ENCODE results near the gene PCDH9.

The PCDH9 gene

DNA sequence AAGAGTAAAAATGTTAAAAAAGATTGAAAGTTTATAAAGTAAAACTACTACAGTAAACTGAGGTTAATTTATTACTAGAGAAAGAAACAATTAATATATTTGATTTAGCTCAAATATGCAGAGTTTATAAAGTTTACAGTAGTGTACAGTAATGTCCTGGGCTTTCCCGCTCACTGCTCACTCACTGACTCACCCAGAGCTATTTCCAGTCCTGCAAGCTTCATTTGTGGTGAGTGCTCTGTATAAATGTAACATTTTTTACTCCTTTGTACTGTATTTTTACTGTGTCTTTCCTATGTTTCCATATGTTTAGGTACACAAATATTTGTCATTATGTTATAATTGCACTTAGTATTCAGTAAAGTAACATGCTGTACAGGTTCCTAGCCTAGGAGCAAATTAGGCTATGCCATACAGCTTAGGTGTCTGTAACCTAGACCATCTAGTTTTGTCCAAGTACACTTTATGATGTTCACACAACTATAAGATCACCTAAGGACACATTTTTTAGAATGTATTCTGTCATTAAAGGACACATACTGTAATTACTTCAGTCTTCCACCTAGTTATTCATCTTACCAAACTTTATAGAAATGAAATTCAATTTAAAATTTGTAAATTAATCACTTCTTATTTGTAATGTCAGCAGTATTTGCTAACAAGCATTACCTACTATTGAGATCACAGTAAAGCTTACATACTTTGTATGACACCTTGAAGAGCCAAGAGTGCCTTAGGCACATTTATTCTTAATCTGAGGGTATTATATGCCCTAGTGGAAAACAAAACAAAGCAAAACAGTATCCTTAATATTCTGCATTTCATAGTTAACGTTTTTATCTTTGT lies 683.4 kb downstream of the PCDH9 start:
- DNase-seq, result no peak

DNA sequence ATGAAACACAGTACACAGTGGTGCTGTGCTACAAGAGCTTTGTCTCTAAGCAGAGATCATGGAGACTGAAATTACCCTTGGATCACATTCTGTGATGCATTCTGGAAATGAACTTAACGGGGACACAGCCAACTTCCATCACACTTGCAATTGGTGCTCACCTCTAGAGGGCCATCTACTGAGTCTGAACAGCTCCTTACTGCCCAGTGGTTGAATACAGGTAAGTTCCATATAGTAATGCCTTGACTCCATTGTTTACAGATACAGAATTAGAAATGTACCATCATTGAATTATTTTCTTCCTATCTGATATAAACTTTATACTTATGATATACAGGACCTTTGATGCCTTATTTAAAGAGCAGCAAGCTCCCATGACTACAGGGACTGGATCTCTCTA lies 686.4 kb downstream of the PCDH9 start:
- no peak for DNase-seq

DNA sequence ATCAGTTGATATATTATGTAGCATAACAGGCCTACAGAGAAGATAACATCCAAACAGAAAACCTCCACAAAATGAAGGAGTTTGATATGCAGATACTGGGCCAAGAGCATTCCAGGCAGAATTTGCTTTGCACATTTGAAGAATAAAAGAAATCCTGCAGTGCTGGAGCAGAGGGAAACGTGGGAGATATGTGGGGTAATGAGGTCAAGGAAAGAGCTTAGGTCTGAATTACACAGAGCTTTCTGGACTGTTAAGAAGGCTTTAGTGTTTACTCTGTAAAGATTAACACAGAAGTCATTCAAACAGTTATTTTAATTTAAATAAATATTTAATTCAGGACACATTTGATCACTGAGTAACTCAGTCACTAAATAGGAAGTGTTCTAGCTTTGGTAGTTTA lies 692.7 kb downstream of the PCDH9 start:
- DNase-seq, result no peak

DNA sequence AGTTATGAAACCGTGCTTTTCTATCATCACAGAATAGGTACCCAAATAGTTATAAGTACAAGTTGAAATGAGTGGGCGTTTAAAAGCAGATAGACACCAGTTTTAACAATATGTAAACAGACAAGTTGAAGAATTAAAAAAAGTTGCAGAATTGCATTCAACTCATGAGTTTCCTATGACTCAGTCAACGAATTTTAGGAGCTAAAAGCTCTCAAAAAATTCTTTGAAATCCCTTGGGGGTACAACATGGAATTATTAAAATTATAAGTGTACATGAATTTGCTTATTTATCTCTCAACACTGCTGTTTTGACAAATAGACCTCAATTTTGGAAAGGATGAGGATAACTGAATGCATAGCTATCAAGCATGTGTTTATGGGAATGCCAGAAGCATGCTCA lies 693.4 kb downstream of the PCDH9 start:
- no peak for DNase-seq

DNA sequence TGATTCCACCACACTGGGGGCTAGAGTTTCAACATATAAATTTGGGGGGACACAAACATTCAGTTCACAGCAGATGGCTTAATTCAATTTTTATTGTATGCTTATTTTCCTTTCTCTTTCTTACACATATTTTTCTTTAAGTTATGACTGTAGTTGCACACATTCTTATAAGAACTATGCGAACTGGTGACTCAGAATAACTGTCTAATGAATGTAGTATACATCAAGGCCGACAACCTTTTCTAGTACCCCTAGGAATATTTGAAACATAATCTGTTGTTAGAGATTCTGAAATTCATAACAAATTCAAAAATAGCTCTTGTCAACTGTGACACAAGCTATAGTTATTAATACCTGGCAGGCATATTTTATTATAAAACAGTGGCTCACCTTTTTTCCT lies 695.6 kb downstream of the PCDH9 start:
- DNase-seq, result no peak

DNA sequence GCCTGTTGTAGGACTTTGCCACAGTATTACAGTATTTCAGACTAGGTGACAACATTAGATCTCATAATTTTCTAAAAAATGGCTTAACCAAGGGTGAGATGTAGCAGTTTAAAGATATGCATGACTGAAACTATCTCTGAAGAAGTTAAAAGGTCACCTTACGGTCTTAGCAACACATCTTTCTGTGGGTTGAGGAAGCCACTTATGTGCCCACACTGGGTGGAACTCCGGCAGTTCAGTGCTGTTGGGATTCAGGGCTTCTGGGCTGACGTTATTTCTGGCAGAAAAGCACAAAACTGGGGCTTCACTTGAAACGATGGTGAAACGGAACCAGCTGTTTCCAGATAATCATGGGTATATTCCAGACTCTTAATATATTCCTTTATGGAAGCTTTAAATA lies 697.3 kb downstream of the PCDH9 start:
- DNase-seq, result no peak

DNA sequence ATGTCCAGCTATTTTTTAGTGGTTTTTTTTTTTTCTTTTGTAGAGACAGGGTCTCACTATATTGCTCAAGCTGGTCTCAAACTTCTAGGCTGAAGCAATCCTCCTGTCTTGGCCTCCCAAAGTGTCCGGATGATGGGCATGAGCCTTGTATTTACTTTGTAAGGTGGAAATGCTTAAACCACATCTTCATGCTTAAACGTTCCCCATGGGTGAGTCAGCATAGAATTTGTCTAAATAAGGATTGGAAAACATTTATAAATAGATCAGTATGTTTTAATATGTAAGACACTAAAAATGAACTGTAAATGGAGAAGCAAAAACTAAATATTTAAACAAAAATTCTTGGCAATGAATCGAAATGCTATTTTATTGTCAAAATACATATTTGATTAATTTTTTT lies 698.0 kb downstream of the PCDH9 start:
- DNase-seq, result no peak

DNA sequence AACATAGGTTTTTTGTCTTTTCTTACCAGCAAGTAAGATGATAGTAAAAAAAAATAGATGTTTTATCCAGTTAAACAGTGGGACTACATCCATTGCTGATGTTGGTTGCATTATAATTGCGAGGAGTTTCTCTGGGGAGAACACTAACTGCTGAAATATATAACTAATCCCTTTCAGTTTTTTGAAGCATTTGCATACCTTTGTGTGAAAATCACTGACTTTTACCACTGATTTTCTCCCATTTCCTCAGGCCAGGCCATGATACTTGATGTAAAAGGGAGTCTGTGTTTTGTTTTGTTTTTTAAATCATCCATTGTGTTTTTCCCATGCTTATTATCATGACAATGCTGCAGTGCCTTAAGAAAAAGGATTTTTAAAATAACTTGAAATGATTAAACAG lies 699.5 kb downstream of the PCDH9 start:
- DNase-seq, result no peak

DNA sequence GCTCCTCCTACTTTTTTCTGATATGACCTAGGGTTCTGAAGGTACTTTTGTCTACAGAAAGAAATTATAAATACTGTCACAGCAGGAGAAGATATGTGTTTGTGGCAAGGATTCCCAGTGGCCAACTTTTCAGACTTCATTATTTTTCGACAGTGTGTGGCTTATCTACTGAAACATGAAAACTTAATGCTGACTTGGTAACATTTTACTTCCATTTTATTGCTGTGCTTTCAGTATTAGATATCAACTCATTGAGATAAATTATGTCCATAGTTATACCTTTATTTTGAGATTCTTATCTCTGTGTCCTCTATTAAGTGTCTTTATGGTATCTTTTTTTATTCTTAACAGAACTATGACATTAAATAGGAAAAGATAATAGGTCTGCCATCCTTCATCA lies 700.0 kb downstream of the PCDH9 start:
- DNase-seq, result no peak

DNA sequence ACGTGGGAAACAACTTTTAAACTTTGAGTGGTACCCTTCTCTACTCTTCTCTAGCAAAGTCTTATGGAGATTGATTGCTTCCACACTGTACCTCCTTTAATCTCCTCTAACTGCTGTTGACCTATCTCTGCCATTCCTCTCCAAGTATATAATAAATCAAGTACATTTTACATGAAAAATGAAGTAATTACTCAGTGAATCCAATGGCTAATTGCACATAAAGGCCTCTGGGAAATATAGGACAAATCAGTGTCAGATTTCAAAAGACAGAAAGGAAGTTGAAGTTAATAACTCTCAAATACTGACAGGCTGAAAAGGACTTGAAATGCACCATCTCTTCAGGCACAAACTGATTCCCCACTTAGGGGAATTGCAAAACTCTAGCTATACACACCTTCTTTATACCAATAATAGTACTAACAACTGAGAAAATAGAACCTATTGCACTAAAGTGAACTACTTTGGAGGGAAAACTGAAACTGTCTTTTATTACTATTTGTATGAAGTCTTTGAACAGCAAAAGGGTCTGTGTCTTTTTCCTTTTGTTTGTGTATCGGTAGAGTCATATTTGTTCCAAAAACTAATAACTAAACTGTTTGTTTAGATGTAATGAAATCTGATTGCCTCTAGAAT lies 701.1 kb downstream of the PCDH9 start:
- no peak for DNase-seq

DNA sequence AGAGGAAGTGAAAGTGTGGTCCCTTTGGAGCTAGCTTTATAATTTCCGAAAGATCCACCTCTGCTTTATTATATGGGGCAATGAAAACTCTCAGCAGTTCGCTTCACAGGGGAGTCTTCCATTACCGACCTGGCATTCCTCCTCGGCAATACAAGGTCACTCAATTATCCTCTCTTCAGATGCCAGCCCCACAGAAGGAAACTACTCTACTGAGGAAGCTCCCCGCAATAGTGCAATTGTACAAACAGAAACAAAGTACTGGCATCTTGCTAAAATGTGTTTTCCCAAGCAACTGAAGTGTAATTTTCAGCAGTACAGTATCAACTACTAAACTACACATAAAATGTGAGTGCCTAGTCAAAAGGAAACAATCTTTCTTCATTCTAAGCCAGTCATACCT lies 702.0 kb downstream of the PCDH9 start:
- no peak for DNase-seq

DNA sequence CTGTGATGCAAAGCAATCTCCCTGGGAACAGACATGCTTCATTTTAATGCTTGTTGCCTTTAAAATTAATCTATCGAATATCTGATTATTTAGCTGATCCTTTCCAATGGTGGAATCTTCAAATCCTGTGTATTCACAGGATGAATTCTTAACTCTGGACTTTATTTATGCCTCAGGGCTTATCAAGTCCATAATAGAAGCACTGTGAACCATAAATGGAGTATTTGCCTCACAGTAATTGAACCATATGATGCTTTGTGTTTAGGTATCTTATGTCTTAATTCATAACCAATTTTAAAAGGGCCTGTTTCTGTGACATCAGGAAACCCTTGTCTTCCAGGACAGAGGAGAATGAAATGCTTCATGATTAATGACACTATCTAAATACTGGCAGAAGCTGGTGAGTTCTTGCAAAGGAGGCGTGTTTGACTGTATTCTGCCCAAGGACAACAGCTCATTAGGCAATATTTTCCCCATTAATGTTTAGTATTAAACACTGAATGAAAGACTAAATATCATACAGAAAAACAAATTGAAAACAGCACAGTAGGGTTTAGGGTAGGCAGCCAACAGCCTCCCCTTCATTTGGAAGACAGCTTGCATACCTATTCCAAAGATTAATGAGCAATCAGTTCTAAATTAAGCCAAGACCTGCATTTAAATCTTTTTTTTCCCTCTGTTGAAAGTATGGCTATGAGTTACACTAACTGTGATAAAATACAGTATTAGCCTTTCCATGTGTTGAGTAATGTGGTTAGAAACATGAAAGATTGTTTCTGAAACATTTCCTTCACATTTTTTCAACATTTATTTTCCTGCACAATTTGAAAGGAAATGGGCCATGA lies 709.4 kb downstream of the PCDH9 start:
- no peak for DNase-seq

DNA sequence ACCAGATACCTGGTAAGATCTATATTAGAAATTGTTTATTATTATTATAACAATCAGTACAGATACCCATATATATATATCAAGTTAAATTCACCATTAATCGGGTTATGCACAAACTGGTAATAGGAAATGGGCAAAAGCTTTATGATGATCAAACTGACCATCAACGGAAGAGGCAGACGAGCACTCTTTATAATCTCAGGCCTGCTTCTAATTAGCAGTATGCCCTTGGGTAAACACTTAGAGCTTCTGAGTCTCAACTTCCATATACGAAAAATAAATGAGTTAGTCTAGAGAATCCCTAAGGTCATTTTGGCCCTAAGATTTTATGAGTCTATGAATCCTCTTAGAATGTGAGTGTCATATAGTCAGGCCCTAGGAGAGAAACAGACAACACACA lies 710.9 kb downstream of the PCDH9 start:
- no peak for DNase-seq

DNA sequence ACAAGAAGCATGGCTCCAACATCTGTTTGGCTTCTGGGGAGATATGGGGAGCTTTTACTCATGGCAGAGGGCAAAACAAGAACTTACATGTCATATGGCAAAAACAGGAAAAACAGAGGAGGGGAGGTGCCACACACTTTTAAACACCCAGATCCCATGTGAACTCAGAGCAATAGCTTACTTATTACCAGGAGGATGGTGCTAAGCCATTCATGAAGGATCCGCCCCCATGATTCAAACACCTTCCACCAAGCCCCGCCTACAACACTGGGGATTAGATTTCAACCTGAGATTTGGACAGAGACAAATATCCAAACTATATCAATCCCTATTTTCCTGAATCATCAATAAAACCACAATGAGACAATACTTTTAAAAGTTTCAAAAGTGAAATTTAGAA lies 712.1 kb downstream of the PCDH9 start:
- no peak for DNase-seq

DNA sequence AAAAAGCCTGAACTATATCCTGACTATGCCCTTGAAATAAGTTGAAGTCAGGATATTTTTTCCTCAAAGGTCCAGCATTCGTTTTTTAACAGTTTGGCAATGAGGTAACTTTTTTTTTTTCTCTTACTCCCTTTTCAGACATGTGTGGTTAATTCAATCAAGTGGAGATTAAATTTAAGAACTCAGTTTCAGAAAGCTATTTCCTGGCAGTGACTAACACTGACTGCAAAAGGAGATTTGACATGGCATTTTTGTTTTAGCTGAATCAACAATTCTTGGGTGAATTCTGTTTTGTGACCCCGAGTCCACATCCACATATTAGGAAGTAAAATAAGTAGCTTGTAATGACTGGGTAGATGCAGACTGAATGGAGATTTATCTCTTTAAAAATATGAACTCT lies 716.4 kb downstream of the PCDH9 start:
- no peak for DNase-seq

DNA sequence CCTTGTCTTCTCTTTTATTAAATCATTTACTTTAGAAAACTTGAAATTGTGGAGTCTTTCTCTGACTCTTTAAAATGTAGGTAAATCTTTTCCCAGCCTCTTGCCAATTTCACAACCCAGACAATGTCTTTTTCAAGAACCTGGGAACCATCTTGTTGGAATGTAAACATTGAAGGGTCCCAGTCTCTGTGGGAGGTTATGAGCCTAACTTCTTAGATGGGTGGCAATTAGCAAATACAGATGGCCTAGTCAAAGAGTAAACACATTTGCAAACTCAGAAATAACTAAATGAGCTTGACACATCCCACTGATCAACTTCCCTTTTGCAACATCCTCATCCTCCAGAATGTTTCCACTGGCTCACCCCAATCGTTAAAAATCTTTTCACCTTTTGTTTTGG lies 721.0 kb downstream of the PCDH9 start:
- DNase-seq, result no peak

DNA sequence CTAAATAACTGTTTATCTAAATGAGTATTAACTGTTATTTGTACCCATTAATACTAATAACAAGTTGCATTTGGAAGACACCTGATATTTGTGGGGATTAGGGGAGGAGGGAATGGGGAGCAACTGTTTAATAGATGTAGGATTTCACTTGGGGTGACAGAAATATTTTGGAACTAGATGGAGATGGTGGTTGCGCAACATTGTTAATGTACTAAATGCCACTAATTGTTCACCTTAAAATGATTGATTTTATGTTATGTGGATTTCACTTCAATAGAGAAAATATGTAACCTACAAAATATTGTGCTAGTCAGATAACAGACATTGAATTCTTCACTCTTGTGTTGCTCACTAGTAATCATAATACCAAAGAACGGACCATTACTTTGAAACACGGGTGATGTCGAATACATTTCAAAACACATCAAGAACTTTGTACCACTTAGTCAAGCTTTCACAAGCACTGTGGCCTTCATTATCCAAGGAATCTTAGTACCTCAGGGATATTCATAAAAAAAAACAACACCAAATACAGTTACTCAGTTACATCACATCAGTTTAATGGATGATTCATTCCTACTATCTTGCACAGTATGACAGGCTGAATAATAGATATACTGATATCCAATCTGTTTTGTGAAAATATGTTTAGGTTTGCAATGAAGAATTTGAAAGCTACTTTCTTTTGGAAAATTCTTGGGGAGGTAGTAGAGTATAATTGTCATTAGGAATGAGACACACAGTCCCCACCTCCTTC lies 721.8 kb downstream of the PCDH9 start:
- no peak for DNase-seq

DNA sequence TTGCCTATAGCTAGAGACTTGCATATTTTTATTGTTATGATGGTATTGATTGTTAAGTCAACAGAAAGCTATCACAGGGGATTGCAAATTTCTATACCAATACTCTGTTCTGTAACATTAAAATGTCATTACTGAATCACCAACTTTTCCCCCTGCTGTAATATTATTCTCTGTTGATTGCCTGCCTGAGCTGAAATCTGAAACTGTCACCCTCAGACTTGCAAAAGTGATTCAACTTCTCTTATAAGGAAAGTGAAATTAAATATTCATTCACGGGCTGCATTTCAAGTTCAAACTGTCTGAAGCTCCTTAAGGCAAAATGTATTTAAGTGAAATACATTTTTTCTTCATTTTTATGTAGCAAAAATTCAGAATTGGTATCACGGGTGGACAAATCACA lies 723.2 kb downstream of the PCDH9 start:
- DNase-seq, result no peak

DNA sequence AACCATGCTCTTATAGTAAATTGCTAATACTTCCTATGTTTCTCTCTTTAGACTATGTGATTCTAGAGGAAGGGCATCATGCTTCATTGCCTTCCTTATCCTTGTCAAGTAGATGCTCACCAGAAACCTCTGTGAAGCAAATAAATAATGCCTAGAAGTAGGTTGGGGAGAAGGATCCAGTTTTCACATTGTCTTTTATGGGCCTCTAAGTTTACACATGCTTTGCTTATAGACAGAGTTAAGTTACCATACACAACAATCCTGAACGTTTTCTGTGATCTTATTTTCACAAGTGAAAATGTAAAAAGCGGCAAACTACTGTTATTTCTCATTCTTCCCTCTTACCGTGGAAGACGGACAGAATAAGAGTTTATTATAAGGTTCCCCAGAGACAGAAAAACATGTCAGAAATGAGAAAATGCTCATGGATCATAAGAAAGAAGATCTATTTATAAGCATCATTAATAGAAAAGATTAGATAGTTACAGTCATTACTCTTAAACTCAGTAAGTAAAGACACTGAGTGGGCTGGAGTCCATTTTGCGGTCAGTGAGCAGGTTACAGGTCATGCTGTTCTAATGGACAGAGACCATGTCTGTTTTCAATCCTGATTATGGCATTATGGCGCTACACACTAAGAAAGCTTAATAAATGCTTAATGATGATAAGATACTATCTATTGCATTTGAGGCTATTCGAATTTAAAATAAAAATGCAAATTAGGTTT lies 723.9 kb downstream of the PCDH9 start:
- no peak for DNase-seq

DNA sequence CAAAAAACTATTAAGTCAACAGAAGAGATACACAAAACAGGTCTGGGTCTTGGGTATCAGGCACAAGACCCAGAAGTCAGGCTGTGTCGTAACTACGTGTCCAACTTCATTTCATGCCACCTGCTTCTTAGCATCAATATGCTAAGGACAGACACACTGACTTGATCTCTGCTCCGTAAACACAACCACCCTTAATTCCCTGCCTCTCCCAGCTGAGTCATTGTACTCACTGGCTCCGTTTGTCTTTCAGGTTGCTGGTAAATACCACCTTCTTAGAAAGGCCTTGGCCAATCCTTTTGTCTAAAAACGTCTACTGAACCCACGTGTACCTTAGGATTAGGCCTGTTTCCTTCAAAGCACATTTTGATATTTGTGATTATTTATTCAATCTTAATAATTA lies 726.2 kb downstream of the PCDH9 start:
- no peak for DNase-seq

DNA sequence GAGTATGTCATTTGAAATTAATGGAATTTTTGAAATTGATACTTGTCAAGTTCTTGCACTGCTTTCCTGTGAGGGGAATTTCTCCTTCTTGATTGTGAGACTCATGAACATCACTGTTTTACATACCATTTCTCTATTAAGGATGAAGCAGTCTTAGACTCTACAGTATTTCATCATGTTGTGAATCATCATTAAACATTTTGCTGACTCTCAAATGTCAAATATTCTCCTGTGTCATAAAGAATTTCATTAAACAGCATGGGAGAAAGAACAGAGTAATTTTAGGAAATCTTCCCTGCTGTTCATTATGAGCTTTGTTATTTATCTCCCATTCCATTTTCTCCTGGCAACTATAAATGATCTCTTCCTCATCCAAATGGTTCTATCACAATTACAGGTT lies 729.0 kb downstream of the PCDH9 start:
- no peak for DNase-seq

DNA sequence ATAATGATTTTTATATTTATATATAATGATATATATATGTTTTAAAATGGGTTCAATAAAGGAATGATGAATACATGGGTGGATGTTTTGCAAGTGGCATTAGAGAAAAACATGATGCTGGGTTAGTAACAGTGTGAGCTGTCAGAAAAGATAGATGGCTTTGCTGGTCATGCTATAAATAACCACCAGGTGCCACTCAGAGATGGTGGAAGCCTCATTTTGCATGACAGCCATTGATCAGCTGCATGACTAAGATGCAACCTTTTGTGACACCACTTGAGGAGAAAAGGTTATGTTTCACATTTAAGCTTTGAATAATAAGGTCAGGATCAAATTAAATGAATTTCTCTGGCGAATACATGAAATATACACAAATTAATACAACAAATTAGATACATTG lies 737.7 kb downstream of the PCDH9 start:
- DNase-seq, result no peak

Measured in NCI-H1694 treated with DMSO at 0.1 percent for 48 hours (cell line).